ENCODE measurements around the gene MMP20. TPM values are rescaled to one million over a fixed set of nuclear protein-coding genes. Genes with fewer than 3 reads are reported as not detected.
A peak's percentile ranks its signal among the peaks of the same experiment; 100 is the strongest.

MMP20 gene
- total RNA-seq, 1 donor from 2014 or later: not detected

DNA sequence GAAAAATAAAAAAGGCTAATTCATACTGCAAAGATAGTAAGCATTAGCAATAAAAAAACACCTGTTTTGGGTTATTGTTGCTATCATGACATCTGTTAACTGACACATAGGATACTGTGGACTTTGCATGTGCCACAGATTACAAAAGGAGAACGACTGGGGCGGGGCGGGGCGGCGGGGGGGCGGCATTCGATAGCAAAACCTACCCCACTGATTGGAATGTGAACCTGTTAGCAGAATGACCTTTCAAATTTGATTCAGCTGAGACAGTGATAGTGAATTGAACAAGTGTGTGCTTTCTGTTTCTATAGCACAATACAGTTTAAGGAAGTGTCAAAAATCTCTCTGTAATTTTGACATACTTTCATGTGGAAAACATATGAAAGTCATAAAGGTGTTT, 14.9 kb downstream of the MMP20 start:
- no peaks in the 10 kb centered on the region for H4K20me1 ChIP-seq (ENCODE audit: insufficient read depth, low read length)
- no peaks in the 10 kb centered on the region for H3K27me3 ChIP-seq (ENCODE audit: insufficient read depth, low read length)
- Mint-ChIP-seq H3K27me3 (ENCODE audit: low read depth, unreplicated experiment) (no peaks in the 10 kb centered on the region), H3K27ac (ENCODE audit: unreplicated experiment) (no peak overlapping the region), H3K4me1 (ENCODE audit: low read depth, unreplicated experiment) (peaks cover 5% of the 10 kb centered on the region), H3K9me3 (ENCODE audit: unreplicated experiment) (peaks cover 4% of the 10 kb centered on the region), H3K36me3 (ENCODE audit: low read depth, unreplicated experiment) (no peaks in the 10 kb centered on the region), H3K4me3 (ENCODE audit: unreplicated experiment) (no peak overlapping the region)
- no peak overlapping the region for H3K4me2 ChIP-seq (ENCODE audit: low read length)
- FAIRE-seq (no peak), DNase-seq (ENCODE audit: low read depth) (no peak)
- H2AFZ ChIP-seq (ENCODE audit: low read depth, low read length): no peak overlapping the region
- H3K36me3 ChIP-seq (ENCODE audit: insufficient read depth, low read length): no peaks in the 10 kb centered on the region
- H3K4me3 ChIP-seq (ENCODE audit: insufficient read depth, low read depth, low read length): no peak overlapping the region
- H3K9ac ChIP-seq (ENCODE audit: low read length): no peak overlapping the region
- no peak overlapping the region for H3K27ac ChIP-seq (ENCODE audit: low read depth, low read length)
- no peaks in the 10 kb centered on the region for H3K9me3 ChIP-seq (ENCODE audit: insufficient read depth, low read depth, low read length)
- H3K4me1 ChIP-seq (ENCODE audit: insufficient read depth, low read length): no peaks in the 10 kb centered on the region
- TF ChIP-seq, protein P1, sequence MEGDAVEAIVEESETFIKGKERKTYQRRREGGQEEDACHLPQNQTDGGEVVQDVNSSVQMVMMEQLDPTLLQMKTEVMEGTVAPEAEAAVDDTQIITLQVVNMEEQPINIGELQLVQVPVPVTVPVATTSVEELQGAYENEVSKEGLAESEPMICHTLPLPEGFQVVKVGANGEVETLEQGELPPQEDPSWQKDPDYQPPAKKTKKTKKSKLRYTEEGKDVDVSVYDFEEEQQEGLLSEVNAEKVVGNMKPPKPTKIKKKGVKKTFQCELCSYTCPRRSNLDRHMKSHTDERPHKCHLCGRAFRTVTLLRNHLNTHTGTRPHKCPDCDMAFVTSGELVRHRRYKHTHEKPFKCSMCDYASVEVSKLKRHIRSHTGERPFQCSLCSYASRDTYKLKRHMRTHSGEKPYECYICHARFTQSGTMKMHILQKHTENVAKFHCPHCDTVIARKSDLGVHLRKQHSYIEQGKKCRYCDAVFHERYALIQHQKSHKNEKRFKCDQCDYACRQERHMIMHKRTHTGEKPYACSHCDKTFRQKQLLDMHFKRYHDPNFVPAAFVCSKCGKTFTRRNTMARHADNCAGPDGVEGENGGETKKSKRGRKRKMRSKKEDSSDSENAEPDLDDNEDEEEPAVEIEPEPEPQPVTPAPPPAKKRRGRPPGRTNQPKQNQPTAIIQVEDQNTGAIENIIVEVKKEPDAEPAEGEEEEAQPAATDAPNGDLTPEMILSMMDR (IDR thresholded peaks at IDR 0.05; ENCODE audit: insufficient read depth, low read depth, low read length): no peak
- TF ChIP-seq EZH2 (IDR thresholded peaks at IDR 0.05; ENCODE audit: insufficient read depth, low read length): no peak
- H3K79me2 ChIP-seq (ENCODE audit: insufficient read depth, low read length): no peaks in the 10 kb centered on the region

GRCh38 chr11:102608699-102609098, 16.4 kb downstream of the MMP20 start:
- no peaks in the 10 kb centered on the region for H3K36me3 Mint-ChIP-seq (ENCODE audit: low read depth, unreplicated experiment)
- H3K4me1 Mint-ChIP-seq (ENCODE audit: low read depth, unreplicated experiment): peaks cover 15% of the 10 kb centered on the region
- FAIRE-seq (peak; percentile 32), DNase-seq (ENCODE audit: low read depth) (peak; percentile 23)
- no peak overlapping the region for H2AFZ ChIP-seq (ENCODE audit: low read depth, low read length)
- H3K4me1 ChIP-seq (ENCODE audit: insufficient read depth, low read length): peaks cover 4% of the 10 kb centered on the region
- TF ChIP-seq, protein P1 (IDR thresholded peaks at IDR 0.05; ENCODE audit: insufficient read depth, low read depth, low read length): no peak
- TF ChIP-seq EZH2 (IDR thresholded peaks at IDR 0.05; ENCODE audit: insufficient read depth, low read length): no peak
- H4K20me1 ChIP-seq (ENCODE audit: insufficient read depth, low read length): no peaks in the 10 kb centered on the region
- H3K27me3 ChIP-seq (ENCODE audit: insufficient read depth, low read length): no peaks in the 10 kb centered on the region
- no peaks in the 10 kb centered on the region for H3K27me3 Mint-ChIP-seq (ENCODE audit: low read depth, unreplicated experiment)
- no peak overlapping the region for H3K4me3 Mint-ChIP-seq (ENCODE audit: unreplicated experiment)
- peaks cover 4% of the 10 kb centered on the region for H3K9me3 Mint-ChIP-seq (ENCODE audit: unreplicated experiment)
- no peak overlapping the region for H3K27ac Mint-ChIP-seq (ENCODE audit: unreplicated experiment)
- H3K27ac ChIP-seq (ENCODE audit: low read depth, low read length): no peak overlapping the region
- H3K4me3 ChIP-seq (ENCODE audit: insufficient read depth, low read depth, low read length): no peak overlapping the region
- no peaks in the 10 kb centered on the region for H3K36me3 ChIP-seq (ENCODE audit: insufficient read depth, low read length)
- no peaks in the 10 kb centered on the region for H3K79me2 ChIP-seq (ENCODE audit: insufficient read depth, low read length)
- H3K9me3 ChIP-seq (ENCODE audit: insufficient read depth, low read depth, low read length): no peaks in the 10 kb centered on the region
- no peak overlapping the region for H3K4me2 ChIP-seq (ENCODE audit: low read length)
- no peak overlapping the region for H3K9ac ChIP-seq (ENCODE audit: low read length)

- H3K4me3 Mint-ChIP-seq (ENCODE audit: unreplicated experiment): no peak overlapping the region
- peaks cover 42% of the 10 kb centered on the region for H3K4me1 Mint-ChIP-seq (ENCODE audit: low read depth, unreplicated experiment)
- Histone ChIP-seq H3K27ac (ENCODE audit: low read depth, low read length) (no peak overlapping the region), H3K79me2 (ENCODE audit: insufficient read depth, low read length) (no peaks in the 10 kb centered on the region), H3K4me1 (ENCODE audit: insufficient read depth, low read length) (peaks cover 24% of the 10 kb centered on the region), H3K36me3 (ENCODE audit: insufficient read depth, low read length) (no peaks in the 10 kb centered on the region), H2AFZ (ENCODE audit: low read depth, low read length) (no peak overlapping the region), H3K9ac (ENCODE audit: low read length) (no peak overlapping the region), H4K20me1 (ENCODE audit: insufficient read depth, low read length) (no peaks in the 10 kb centered on the region), H3K4me3 (ENCODE audit: insufficient read depth, low read depth, low read length) (no peak overlapping the region), H3K4me2 (ENCODE audit: low read length) (no peak overlapping the region), H3K9me3 (ENCODE audit: insufficient read depth, low read depth, low read length) (no peaks in the 10 kb centered on the region), H3K27me3 (ENCODE audit: insufficient read depth, low read length) (no peaks in the 10 kb centered on the region)
- DNase-seq (ENCODE audit: low read depth): no peak
- H3K27me3 Mint-ChIP-seq (ENCODE audit: low read depth, unreplicated experiment): no peaks in the 10 kb centered on the region
- peaks cover 5% of the 10 kb centered on the region for H3K9me3 Mint-ChIP-seq (ENCODE audit: unreplicated experiment)
- no peak for TF ChIP-seq EZH2 (IDR thresholded peaks at IDR 0.05; ENCODE audit: insufficient read depth, low read length)
- TF ChIP-seq, protein P1 (IDR thresholded peaks at IDR 0.05; ENCODE audit: insufficient read depth, low read depth, low read length): no peak
- no peak for FAIRE-seq
- H3K36me3 Mint-ChIP-seq (ENCODE audit: low read depth, unreplicated experiment): no peaks in the 10 kb centered on the region
- no peak overlapping the region for H3K27ac Mint-ChIP-seq (ENCODE audit: unreplicated experiment)
These were observed 20.3 kb downstream of the MMP20 start for GRCh38 chr11:102604875-102605274.

All from astrocyte (in vitro differentiated cells and primary cell).